Sigmoid colon (tissue), 7 donors: ENCODE results near the gene RELB. TPM values are rescaled to one million over a fixed set of nuclear protein-coding genes. Genes with fewer than 3 reads are reported as not detected.

Source experiments
- DNase-seq: peaks from one replicate; pipeline ENCODE4 v3.0.0-alpha.2; 2019
- H3K27ac ChIP-seq, 4 donors: fragments of 200-600 bp; sonication (generic); one replicate each; pipeline ENCODE4 v1.5.1; 2016 to 2019; ENCODE audit warnings: mild to moderate bottlenecking in 1 of 4
- H3K27me3 ChIP-seq, 3 donors: fragments of 200-600 bp; sonication (generic); one replicate each; pipeline ENCODE4 v1.5.1; 2019; ENCODE audit warnings: mild to moderate bottlenecking in 1 of 3
- H3K36me3 ChIP-seq, 4 donors: fragments of 200-600 bp; sonication (generic); one replicate each; pipeline ENCODE4 v1.5.1; 2016 to 2019
- H3K4me1 ChIP-seq, 4 donors: fragments of 200-600 bp; sonication (generic); one replicate each; pipeline ENCODE4 v1.5.1; 2017 to 2019
- H3K4me3 ChIP-seq, 4 donors: fragments of 200-600 bp; sonication (generic); one replicate each; pipeline ENCODE4 v1.5.1; 2017 to 2019; ENCODE audit warnings: mild to moderate bottlenecking in 2 of 4, moderate library complexity in 1 of 4
- H3K9me3 ChIP-seq, 4 donors: fragments of 200-600 bp in 3 of 4; sonication (generic) in 3 of 4; one replicate each; pipeline versions ENCODE4 v1.5.1 to v1.6.1; 2013 to 2019
- CTCF ChIP-seq, 4 experiments: fragments of 450-650 bp in 3 of 4; fragments of 200-600 bp in 1 of 4; IDR thresholded peaks; one replicate each; pipeline ENCODE4 v1.5.1; 2016 to 2019; ENCODE audit warnings: antibody characterized with exemption in 4 of 4, mild to moderate bottlenecking in 3 of 4, moderate library complexity in 2 of 4
- EP300 ChIP-seq, 4 donors: sonication (generic); formaldehyde crosslinking; IDR thresholded peaks; one replicate each; pipeline ENCODE4 v1.6.1; 2017; ENCODE audit warnings: antibody characterized with exemption in 4 of 4
- POLR2A ChIP-seq, 2 donors: fragments of 450-650 bp; IDR thresholded peaks; one replicate each; pipeline ENCODE4 v1.6.1; 2016; ENCODE audit warnings: antibody characterized with exemption in 2 of 2, mild to moderate bottlenecking in 2 of 2, moderate library complexity in 2 of 2
- POLR2AphosphoS5 ChIP-seq, 4 donors: sonication (generic); formaldehyde crosslinking; IDR thresholded peaks; one replicate each; pipeline ENCODE4 v1.6.1; 2017; ENCODE audit warnings: antibody characterized with exemption in 4 of 4
- WGBS, 2 donors: extraction: QIAGEN DNeasy Blood & Tissue Kit; methylation state at CpG; one replicate each; pipeline ENCODE4 v1.1.7; 2013; 5-methylcytosine and 5-hydroxymethylcytosine counted together
- intact Hi-C: fragments of 100-400 bp; cut with DNase I; formaldehyde crosslinking; loops from one replicate; pipeline ENCODE4 v1.15.1; 2023
- polyA plus RNA-seq, 3 donors: library from polyadenylated mRNA; stranded (reverse); fragments of 200-250 nt; gene quantifications; one replicate each; pipeline ENCODE4 v1.2.3, GENCODE V29; 2013
- total RNA-seq, 4 donors: library from RNA; depleted of rRNA; stranded (reverse); fragments of >200 nt; gene quantifications; one replicate each; pipeline ENCODE4 v1.1.0, GENCODE V29; 2016
- donor health status: healthy with polysubstance abuse.
- donor health status: Bipolar disorder and iron deficiency.
- donor health status: healthy.

RELB gene
- total and polyA plus RNA-seq, 7 donors: 3.2 to 50.2 (median 16.7) TPM

DNA sequence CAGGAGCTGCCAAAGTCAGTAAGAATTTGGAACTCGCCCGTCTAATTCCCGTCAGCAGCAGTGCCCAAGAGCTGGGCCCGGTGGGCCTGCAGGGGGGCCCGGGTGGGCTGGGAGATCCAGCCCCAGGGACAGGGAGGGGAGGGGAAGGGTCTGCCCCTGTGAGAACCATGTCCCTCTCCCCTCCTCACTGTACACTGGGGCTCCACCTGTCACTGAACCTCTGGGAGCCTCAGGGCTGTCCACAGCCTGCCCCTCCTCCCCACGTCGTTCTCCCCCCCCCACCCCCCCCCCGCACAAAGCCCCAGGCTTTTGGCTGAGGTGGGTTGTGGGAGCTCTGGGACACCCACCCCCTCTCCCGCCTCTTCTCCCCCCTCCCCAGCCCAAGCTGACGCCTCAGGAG lies 66.8 kb downstream of the RELB start:
- H3K36me3 ChIP-seq: peaks cover 47 to 87% (median 68%) of the 10 kb centered on the region in 4 donors
- WGBS, 2 donors: 88 to 96% methylated on average over 7 to 10 of the region's 10 CpGs
- intact Hi-C loops: no loop called here

DNA sequence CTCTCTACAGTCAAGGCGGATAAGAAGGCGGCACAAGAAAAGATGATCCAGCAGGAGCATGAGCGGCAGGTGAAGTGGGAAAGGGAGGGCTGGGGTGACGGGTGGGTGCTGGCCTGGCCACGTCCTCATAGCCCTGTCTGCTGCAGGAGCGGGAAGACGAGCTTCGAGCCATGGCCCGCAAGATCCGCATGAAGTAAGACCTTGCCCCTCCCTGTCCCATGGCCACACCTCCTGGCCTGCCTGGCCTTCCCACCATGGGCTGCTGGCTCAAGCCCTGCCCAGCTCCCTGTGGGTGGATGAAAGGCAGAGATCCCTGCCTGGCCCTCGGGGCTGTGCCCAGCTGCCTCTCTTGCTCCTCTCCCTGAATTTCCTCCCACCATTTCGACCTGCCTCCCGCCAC lies 67.8 kb downstream of the RELB start:
- no peaks in the 10 kb centered on the region for H3K4me1 ChIP-seq
- no peaks in the 10 kb centered on the region for H3K9me3 ChIP-seq
- no peak for DNase-seq
- TF ChIP-seq POLR2AphosphoS5 (IDR thresholded peaks at IDR 0.05) (no peak), POLR2A (IDR thresholded peaks at IDR 0.05) (no peak)
- H3K27me3 ChIP-seq: no peaks in the 10 kb centered on the region
- intact Hi-C loops: no loop called here
- H3K36me3 ChIP-seq: peaks cover 40 to 78% (median 61%) of the 10 kb centered on the region in 4 donors
- H3K27ac ChIP-seq: no peak overlapping the region
- H3K4me3 ChIP-seq: no peak overlapping the region
- 50 to 83% methylated on average over 13 of the region's 13 CpGs for WGBS, 2 donors

More for the DNA sequence above, 66.8 kb downstream of the RELB start:
- Histone ChIP-seq H3K4me3 (no peak overlapping the region), H3K27me3 (no peaks in the 10 kb centered on the region), H3K27ac (no peak overlapping the region), H3K4me1 (no peaks in the 10 kb centered on the region), H3K9me3 (no peaks in the 10 kb centered on the region)
- no peak for DNase-seq
- TF ChIP-seq CTCF (IDR thresholded peaks at IDR 0.05): no peak
- no peak for TF ChIP-seq POLR2AphosphoS5 (IDR thresholded peaks at IDR 0.05)
- no peak for TF ChIP-seq EP300 (IDR thresholded peaks at IDR 0.05)
- TF ChIP-seq POLR2A (IDR thresholded peaks at IDR 0.05): no peak

GRCh38 chr19:45070214-45070613 lies 69.0 kb downstream of the RELB start:
- Histone ChIP-seq H3K27me3 (no peaks in the 10 kb centered on the region), H3K4me1 (peaks cover 0 to 4% (median 3%) of the 10 kb centered on the region in 4 donors), H3K9me3 (no peaks in the 10 kb centered on the region), H3K27ac (no peak overlapping the region), H3K4me3 (no peak overlapping the region), H3K36me3 (peaks cover 32 to 67% (median 50%) of the 10 kb centered on the region in 4 donors)
- TF ChIP-seq CTCF (IDR thresholded peaks at IDR 0.05) (no peak), POLR2A (IDR thresholded peaks at IDR 0.05) (no peak), EP300 (IDR thresholded peaks at IDR 0.05) (no peak), POLR2AphosphoS5 (IDR thresholded peaks at IDR 0.05) (no peak)
- WGBS, 2 donors: 66 to 83% methylated on average over 6 of the region's 6 CpGs
- no peak for DNase-seq
- intact Hi-C loops: no loop called here

- H3K4me1 ChIP-seq: peaks cover 0 to 12% (median 10%) of the 10 kb centered on the region in 4 donors
- H3K27me3 ChIP-seq: no peaks in the 10 kb centered on the region
- no peak for TF ChIP-seq POLR2A (IDR thresholded peaks at IDR 0.05)
- no peak for TF ChIP-seq CTCF (IDR thresholded peaks at IDR 0.05)
- TF ChIP-seq POLR2AphosphoS5 (IDR thresholded peaks at IDR 0.05): no peak
- no peak for TF ChIP-seq EP300 (IDR thresholded peaks at IDR 0.05)
- DNase-seq: no peak
- intact Hi-C loops: no loop called here
- H3K9me3 ChIP-seq: no peaks in the 10 kb centered on the region
- H3K27ac ChIP-seq: no peak overlapping the region
- H3K4me3 ChIP-seq: no peak overlapping the region
- H3K36me3 ChIP-seq: peaks cover 32 to 59% (median 44%) of the 10 kb centered on the region in 4 donors
- 53 to 79% methylated on average over 19 of the region's 19 CpGs for WGBS, 2 donors
Observed at GRCh38 chr19:45070861-45071544, 69.7 kb downstream of the RELB start.

DNA sequence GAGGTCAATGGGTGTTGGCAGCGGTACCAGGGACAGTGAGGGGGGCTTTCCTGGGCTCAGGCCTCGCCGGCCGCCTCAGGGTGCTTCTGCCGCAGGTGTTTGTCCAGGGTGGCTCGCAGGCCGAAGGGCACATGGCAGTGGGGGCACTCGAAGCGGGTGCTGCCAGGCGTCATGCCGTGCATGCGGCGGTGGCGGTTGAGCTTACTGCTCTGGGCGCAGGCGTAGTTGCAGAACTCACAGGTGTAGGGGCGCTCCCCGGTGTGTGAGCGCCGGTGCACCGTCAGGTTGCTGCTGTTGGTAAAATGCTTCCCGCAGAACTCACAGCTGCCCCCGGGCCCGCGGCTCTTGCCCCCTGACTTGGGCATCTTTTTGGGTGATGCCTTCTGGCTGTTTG lies 70.3 kb downstream of the RELB start:
- 91 to 93% methylated on average over 25 of the region's 25 CpGs for WGBS, 2 donors
- peaks cover 32 to 54% (median 42%) of the 10 kb centered on the region in 4 donors for H3K36me3 ChIP-seq

More for the DNA sequence above, 70.3 kb downstream of the RELB start:
- no peaks in the 10 kb centered on the region for H3K27me3 ChIP-seq
- no peak for DNase-seq
- H3K9me3 ChIP-seq: no peaks in the 10 kb centered on the region
- no peak overlapping the region for H3K4me3 ChIP-seq
- intact Hi-C loops: no loop called here
- no peak overlapping the region for H3K27ac ChIP-seq
- TF ChIP-seq POLR2AphosphoS5 (IDR thresholded peaks at IDR 0.05) (no peak), EP300 (IDR thresholded peaks at IDR 0.05) (no peak), POLR2A (IDR thresholded peaks at IDR 0.05) (no peak), CTCF (IDR thresholded peaks at IDR 0.05) (no peak)
- peaks cover 0 to 17% (median 16%) of the 10 kb centered on the region in 4 donors for H3K4me1 ChIP-seq
